Endothelial cell of umbilical vein (primary cell): Measurements from ENCODE around the gene TMEM121B. TPM values are rescaled to one million over a fixed set of nuclear protein-coding genes. Genes with fewer than 3 reads are reported as not detected.

ENCODE experiments used
- Bru-seq: library from RNA; stranded (reverse); fragments of 400-500 nt; gene quantifications from one replicate; lab custom pipeline; 2021; lab: Mats Ljungman, UMichigan
- BruChase-seq, 2 experiments: library from RNA; stranded (reverse); fragments of 400-500 nt; gene quantifications; one replicate each; lab custom pipeline; 2021; lab: Mats Ljungman, UMichigan
- BruUV-seq: library from RNA; stranded (reverse); fragments of 400-500 nt; replicated peaks from 2 replicates; lab custom pipeline; 2021; lab: Mats Ljungman, UMichigan
- CTCF ChIA-PET: fragments of 300-600, 350-600 bp; sonication (Branson Sonifier 250); formaldehyde crosslinking; loops from one replicate; lab custom pipeline; 2021; ENCODE audit warnings: antibody characterized with exemption, inconsistent platforms; lab: Charles Lee
- POLR2A ChIA-PET: fragments of 300-600, 350-600 bp; sonication (Branson Sonifier 250); formaldehyde crosslinking; loops from one replicate; lab custom pipeline; 2021; ENCODE audit warnings: antibody characterized with exemption, inconsistent platforms; lab: Charles Lee
- DNase-seq: peaks from one replicate; pipeline ENCODE4 v3.0.0-alpha.2; 2011; ENCODE audit warnings: low read depth, low spot score
- FAIRE-seq: peaks from 2 replicates; lab custom pipeline; 2011; peaks lifted over from hg19 to GRCh38; lab: Jason Lieb, UNC
- H2AFZ ChIP-seq: 2 replicates; pipeline ENCODE4 v1.6.0; 2012; ENCODE audit warnings: low read depth, low read length, control low read depth, inconsistent platforms
- H3K27ac ChIP-seq: 2 replicates; pipeline ENCODE4 v1.5.1; 2011; ENCODE audit warnings: low read depth, mild to moderate bottlenecking, control low read depth, low read length, moderate library complexity; ENCODE audit not compliant: insufficient read depth
- H3K27me3 ChIP-seq, 2 experiments: 2 replicates each; pipeline versions ENCODE4 v1.6.0 to v1.6.1; 2011; ENCODE audit warnings: low read length in 2 of 2, mixed read lengths in 1 of 2; ENCODE audit not compliant: control insufficient read depth in 2 of 2, insufficient read depth in 2 of 2
- H3K36me3 ChIP-seq, 2 experiments: 2 replicates in 1 of 2; 3 replicates in 1 of 2; pipeline ENCODE4 v1.5.1; 2011; ENCODE audit warnings: low read length in 2 of 2, mild to moderate bottlenecking in 1 of 2, moderate library complexity in 1 of 2; ENCODE audit not compliant: control insufficient read depth in 2 of 2, insufficient read depth in 2 of 2; ENCODE audit errors: extremely low read depth in 1 of 2
- H3K4me1 ChIP-seq: 3 replicates; pipeline ENCODE4 v1.5.1; 2011; ENCODE audit warnings: mild to moderate bottlenecking, low read length; ENCODE audit not compliant: control insufficient read depth, insufficient read depth; ENCODE audit errors: extremely low read depth
- H3K4me2 ChIP-seq: 2 replicates; pipeline ENCODE4 v1.6.1; 2011; ENCODE audit warnings: low read length, control low read depth, mixed read lengths; ENCODE audit not compliant: insufficient read depth
- H3K4me3 ChIP-seq, 3 experiments: fragments of 200-600 bp in 1 of 3; sonication (generic), shearing (Covaris generic) in 1 of 3; replicated peaks in 1 of 3; 2 replicates each; pipeline ENCODE4 v1.5.1; 2011 to 2016; ENCODE audit warnings: control low read depth in 3 of 3, low read length in 3 of 3, mild to moderate bottlenecking in 2 of 3, inconsistent platforms in 1 of 3, low read depth in 1 of 3, moderate library complexity in 1 of 3; ENCODE audit not compliant: insufficient read depth in 1 of 3
- H3K79me2 ChIP-seq: 2 replicates; pipeline ENCODE4 v1.6.0; 2012; ENCODE audit warnings: low read length, inconsistent platforms; ENCODE audit not compliant: control insufficient read depth, insufficient read depth
- H3K9ac ChIP-seq: replicated peaks from 2 replicates; pipeline ENCODE3; 2011; ENCODE audit warnings: low read length, control low read depth; ENCODE audit not compliant: insufficient read depth; ENCODE audit errors: extremely low read depth
- H3K9me1 ChIP-seq: replicated peaks from 3 replicates; pipeline ENCODE4 v1.6.0; 2011; ENCODE audit warnings: mild to moderate bottlenecking, low read length; ENCODE audit not compliant: control insufficient read depth, insufficient read depth; ENCODE audit errors: extremely low read depth
- H3K9me3 ChIP-seq: replicated peaks from 2 replicates; pipeline ENCODE4 v1.5.1; 2012; ENCODE audit warnings: low read length, inconsistent platforms; ENCODE audit not compliant: control insufficient read depth, insufficient read depth
- H4K20me1 ChIP-seq: replicated peaks from 2 replicates; pipeline ENCODE3; 2011; ENCODE audit warnings: mild to moderate bottlenecking, low read length; ENCODE audit not compliant: control insufficient read depth, insufficient read depth; ENCODE audit errors: extremely low read depth
- EZH2 ChIP-seq: IDR thresholded peaks from 2 replicates; pipeline ENCODE4 v1.6.1; 2012; ENCODE audit warnings: borderline replicate concordance, low read depth, mild to moderate bottlenecking, moderate library complexity, low read length, inconsistent platforms; ENCODE audit not compliant: severe bottlenecking
- FOS ChIP-seq: IDR thresholded peaks from 2 replicates; pipeline ENCODE4 v1.6.1; 2011; ENCODE audit warnings: mild to moderate bottlenecking, low read length, moderate library complexity, borderline replicate concordance; ENCODE audit not compliant: insufficient read depth
- GATA2 ChIP-seq: IDR thresholded peaks from 2 replicates; pipeline ENCODE4 v1.7.0; 2011; ENCODE audit warnings: low read depth, mild to moderate bottlenecking, moderate library complexity, mixed read lengths, low read length; ENCODE audit not compliant: insufficient read length, insufficient read depth
- JUN ChIP-seq: IDR thresholded peaks from 2 replicates; pipeline ENCODE4 v1.6.1; 2011; ENCODE audit warnings: borderline replicate concordance, low read depth; ENCODE audit not compliant: insufficient read length, insufficient read depth
- MAX ChIP-seq: IDR thresholded peaks from 2 replicates; pipeline ENCODE4 v1.6.1; 2011; ENCODE audit not compliant: insufficient read depth, insufficient read length
- MYC ChIP-seq: IDR thresholded peaks from one replicate; pipeline ENCODE4 v1.6.1; 2011; ENCODE audit warnings: mild to moderate bottlenecking, low read depth, low read length
- POLR2A ChIP-seq: IDR thresholded peaks from 2 replicates; pipeline ENCODE4 v1.6.1; 2012; ENCODE audit warnings: low read depth, mild to moderate bottlenecking, control low read depth, low read length
- POLR2AphosphoS5 ChIP-seq: IDR thresholded peaks from 2 replicates; pipeline ENCODE4 v1.6.1; 2012; ENCODE audit warnings: low read depth, mild to moderate bottlenecking, control low read depth, low read length, moderate library complexity; ENCODE audit not compliant: insufficient read depth
- dilution Hi-C: fragments of 300-500 bp; cut with MboI; formaldehyde crosslinking; loops from one replicate; pipeline ENCODE4 v1.15.0; 2019; ENCODE audit warnings: low sequenced_read_pairs; ENCODE audit not compliant: extremely low pct_ligation_motif_present
- intact Hi-C: fragments of 100-400 bp; cut with micrococcal nuclease; formaldehyde crosslinking; loops from one replicate; pipeline ENCODE4 v1.10.0; 2022
- long read RNA-seq: library from polyadenylated mRNA; stranded (forward); transcript quantifications from one replicate; pipeline ENCODE4 v2.0.0, GENCODE V29; 2021
- polyA minus RNA-seq, 3 experiments: library from RNA; depleted of rRNA, polyadenylated mRNA; stranded (reverse); fragments of >200 nt; gene quantifications; 1 replicate in 1 of 3; 2 replicates in 2 of 3; pipeline ENCODE4 v1.2.3, GENCODE V29; 2011
- polyA plus RNA-seq, 4 experiments: library from polyadenylated mRNA; depleted of rRNA in 3 of 4; stranded (reverse) in 3 of 4; unstranded in 1 of 4; fragments of >200 nt; gene quantifications; 2 replicates each; pipeline versions ENCODE4 v1.2.1 to v1.2.3, GENCODE V29; 2011 to 2012; ENCODE audit warnings: missing spikeins in 1 of 4
- total RNA-seq: library from RNA; stranded (reverse); gene quantifications from 2 replicates; pipeline ENCODE4 v1.2.3, GENCODE V29; 2021
- TF ChIP-seq, protein P1 (sequence below), 2 donors: IDR thresholded peaks; 1 replicate in 1 of 2; 2 replicates in 1 of 2; pipeline ENCODE4 v1.5.1; 2011; ENCODE audit warnings: low read length in 2 of 2, mild to moderate bottlenecking in 2 of 2, moderate library complexity in 2 of 2, control low read depth in 1 of 2, inconsistent platforms in 1 of 2, low read depth in 1 of 2; ENCODE audit not compliant: insufficient read depth in 1 of 2; ENCODE audit errors: extremely low read depth in 1 of 2

The TMEM121B gene
- total RNA-seq (0.33 and 0.37 TPM in 2 replicates), polyA plus RNA-seq (0.18 and 0.21 TPM in 2 replicates), polyA minus RNA-seq (0.13 and 0.41 TPM in 2 replicates), Bru-seq, nascent RNA (percentile 26 among the genes with signal in this experiment), BruChase-seq, experiment 1, labeled RNA remaining after a 6-hour chase (percentile 28 among the genes with signal in this experiment), BruChase-seq, experiment 2, labeled RNA remaining after a 2-hour chase (percentile 42 among the genes with signal in this experiment)
- 0.08 and 0.17 TPM in 2 replicates for polyA plus RNA-seq (2011; cell fraction: cytosol; rRNA removed)
- polyA plus RNA-seq (2011; cell fraction: nucleus; rRNA removed) = 0.13 and 0.20 TPM in 2 replicates
- 0.28 and 0.53 TPM in 2 replicates for polyA plus RNA-seq (2012)
- not detected for polyA minus RNA-seq (2011; cell fraction: cytosol; rRNA and poly(A)+ RNA removed)
- polyA minus RNA-seq (2011; cell fraction: nucleus; rRNA and poly(A)+ RNA removed) = 0.24 TPM in 1 of 2 replicates, not detected in the other
- long read RNA-seq = 0 reads

DNA sequence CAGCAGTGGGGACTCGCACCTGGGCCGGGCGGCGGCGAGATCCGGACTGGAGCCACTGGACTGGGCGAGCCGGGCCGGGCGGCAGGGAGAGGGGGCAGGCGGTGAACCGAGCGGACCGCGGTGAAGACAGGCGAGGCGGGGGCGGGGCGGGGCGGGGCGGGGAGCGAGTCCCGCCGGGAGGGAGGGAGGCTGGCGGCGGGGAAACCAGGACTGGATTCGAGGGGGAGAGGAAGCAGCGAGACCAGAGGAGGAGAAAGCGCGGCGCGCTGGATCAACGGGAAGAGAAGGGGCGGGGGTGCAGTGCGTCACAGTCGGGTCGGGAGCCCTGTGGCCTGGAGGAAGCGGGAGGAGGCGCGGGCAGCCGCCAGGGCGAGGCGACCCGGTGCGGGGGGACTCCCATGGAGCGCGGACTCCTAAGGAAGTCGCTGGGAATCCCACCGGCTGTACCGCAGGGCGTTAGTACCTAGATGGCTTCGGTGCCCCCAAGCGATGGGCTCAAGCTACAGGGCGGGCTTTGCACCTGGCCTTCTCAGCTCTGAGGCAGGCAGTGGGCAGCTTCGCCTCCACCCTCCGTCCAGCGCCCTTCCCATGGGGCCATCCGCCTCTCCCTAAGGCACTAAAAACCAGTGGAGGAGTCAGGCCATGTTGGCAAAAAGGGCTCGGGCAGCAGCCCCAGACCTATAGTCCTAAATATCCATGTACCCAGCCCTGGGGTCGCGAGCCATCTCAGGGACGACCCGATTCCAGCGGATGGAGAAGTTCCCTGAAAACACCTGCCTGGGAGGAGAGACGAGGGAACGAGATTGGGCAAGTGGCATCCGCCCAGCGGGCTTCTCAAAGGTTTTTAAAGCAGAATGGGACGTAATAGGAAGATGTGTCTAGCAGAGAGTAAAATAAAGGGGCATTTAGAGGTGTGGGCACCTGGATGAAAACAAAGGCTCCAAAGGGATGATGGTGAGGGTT lies at the start of gene TMEM121B:
TSS of gene TMEM121B (minus strand) at position 128 of the 963 bp plus-strand sequence. CDS start 233 bp downstream, outside the sequence.
- peak within 1 kb of the TSS; percentile 55 for H3K4me2 ChIP-seq
- no peak within 1 kb of the TSS for H3K27ac ChIP-seq
- DNase-seq (peak; percentile 23), FAIRE-seq (no peak)
- H3K9ac ChIP-seq = no peak within 1 kb of the TSS
- ChIA-PET POLR2A (no interaction called here), CTCF (interaction anchor here (1.3 kb wide), 1 partner anchor 380 kb away, joined by 3 read pairs; no protein-coding TSS in a partner anchor)
- H3K27me3 ChIP-seq = peaks cover 22 to 25% of the 10 kb centered on the region in 2 experiments
- no peaks in the 10 kb centered on the region for H4K20me1 ChIP-seq
- H2AFZ ChIP-seq = peak within 1 kb of the TSS; percentile 64
- H3K36me3 ChIP-seq = no peaks in the 10 kb centered on the region
- H3K9me3 ChIP-seq = no peaks in the 10 kb centered on the region
- peak; percentile 22 for TF ChIP-seq EZH2
- no peak for TF ChIP-seq POLR2A
- BruUV-seq = no TSS peak
- H3K4me3 ChIP-seq = peak within 1 kb of the TSS; percentile 16 to 36 (median 33)
- no peaks in the 10 kb centered on the region for H3K79me2 ChIP-seq
- H3K9me1 ChIP-seq = no peaks in the 10 kb centered on the region
- peaks cover 6% of the 10 kb centered on the region for H3K4me1 ChIP-seq
- dilution Hi-C loops = no loop called here
- intact Hi-C loops = loop anchor here (1.0 kb wide), 1 partner anchor 38 kb away; the partner anchor contains the start of gene HDHD5

- DNase-seq = no peak
- POLR2A ChIA-PET = no interaction called here
- FAIRE-seq = no peak
- TF ChIP-seq POLR2AphosphoS5 (no peak), EZH2 (no peak), GATA2 (no peak), MYC (no peak), POLR2A (no peak), JUN (no peak), FOS (no peak), MAX (no peak)
- TF ChIP-seq, protein P1, sequence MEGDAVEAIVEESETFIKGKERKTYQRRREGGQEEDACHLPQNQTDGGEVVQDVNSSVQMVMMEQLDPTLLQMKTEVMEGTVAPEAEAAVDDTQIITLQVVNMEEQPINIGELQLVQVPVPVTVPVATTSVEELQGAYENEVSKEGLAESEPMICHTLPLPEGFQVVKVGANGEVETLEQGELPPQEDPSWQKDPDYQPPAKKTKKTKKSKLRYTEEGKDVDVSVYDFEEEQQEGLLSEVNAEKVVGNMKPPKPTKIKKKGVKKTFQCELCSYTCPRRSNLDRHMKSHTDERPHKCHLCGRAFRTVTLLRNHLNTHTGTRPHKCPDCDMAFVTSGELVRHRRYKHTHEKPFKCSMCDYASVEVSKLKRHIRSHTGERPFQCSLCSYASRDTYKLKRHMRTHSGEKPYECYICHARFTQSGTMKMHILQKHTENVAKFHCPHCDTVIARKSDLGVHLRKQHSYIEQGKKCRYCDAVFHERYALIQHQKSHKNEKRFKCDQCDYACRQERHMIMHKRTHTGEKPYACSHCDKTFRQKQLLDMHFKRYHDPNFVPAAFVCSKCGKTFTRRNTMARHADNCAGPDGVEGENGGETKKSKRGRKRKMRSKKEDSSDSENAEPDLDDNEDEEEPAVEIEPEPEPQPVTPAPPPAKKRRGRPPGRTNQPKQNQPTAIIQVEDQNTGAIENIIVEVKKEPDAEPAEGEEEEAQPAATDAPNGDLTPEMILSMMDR (IDR thresholded peaks at IDR 0.05; ENCODE audit: extremely low read depth in 1 of 2, insufficient read depth in 1 of 2, low read depth in 1 of 2, low read length in 2 of 2) = no peak
- no peak overlapping the region for H3K9ac ChIP-seq
- H3K36me3 ChIP-seq = no peaks in the 10 kb centered on the region
- intact Hi-C loops (no loop called here), dilution Hi-C loops (no loop called here)
- H3K4me2 ChIP-seq = no peak overlapping the region
- BruUV-seq = no TSS peak
- H3K9me1 ChIP-seq = no peaks in the 10 kb centered on the region
- no peak overlapping the region for H3K4me3 ChIP-seq
- H3K79me2 ChIP-seq = no peaks in the 10 kb centered on the region
- no peaks in the 10 kb centered on the region for H4K20me1 ChIP-seq
- CTCF ChIA-PET = interaction anchor here (0.6 to 3.0 kb wide), 2 partner anchors 128 to 335 kb away, joined by 4 to 11 read pairs; no protein-coding TSS in a partner anchor
- H3K27ac ChIP-seq = no peak overlapping the region
- no peaks in the 10 kb centered on the region for H3K27me3 ChIP-seq
- H3K9me3 ChIP-seq = no peaks in the 10 kb centered on the region
- H3K4me1 ChIP-seq = peaks cover 2% of the 10 kb centered on the region
- no peak overlapping the region for H2AFZ ChIP-seq
Measured at GRCh38 chr22:17167486-17167885, 46.3 kb upstream of the TMEM121B start.
